Measurements from ENCODE around the gene LMTK3.

DNA sequence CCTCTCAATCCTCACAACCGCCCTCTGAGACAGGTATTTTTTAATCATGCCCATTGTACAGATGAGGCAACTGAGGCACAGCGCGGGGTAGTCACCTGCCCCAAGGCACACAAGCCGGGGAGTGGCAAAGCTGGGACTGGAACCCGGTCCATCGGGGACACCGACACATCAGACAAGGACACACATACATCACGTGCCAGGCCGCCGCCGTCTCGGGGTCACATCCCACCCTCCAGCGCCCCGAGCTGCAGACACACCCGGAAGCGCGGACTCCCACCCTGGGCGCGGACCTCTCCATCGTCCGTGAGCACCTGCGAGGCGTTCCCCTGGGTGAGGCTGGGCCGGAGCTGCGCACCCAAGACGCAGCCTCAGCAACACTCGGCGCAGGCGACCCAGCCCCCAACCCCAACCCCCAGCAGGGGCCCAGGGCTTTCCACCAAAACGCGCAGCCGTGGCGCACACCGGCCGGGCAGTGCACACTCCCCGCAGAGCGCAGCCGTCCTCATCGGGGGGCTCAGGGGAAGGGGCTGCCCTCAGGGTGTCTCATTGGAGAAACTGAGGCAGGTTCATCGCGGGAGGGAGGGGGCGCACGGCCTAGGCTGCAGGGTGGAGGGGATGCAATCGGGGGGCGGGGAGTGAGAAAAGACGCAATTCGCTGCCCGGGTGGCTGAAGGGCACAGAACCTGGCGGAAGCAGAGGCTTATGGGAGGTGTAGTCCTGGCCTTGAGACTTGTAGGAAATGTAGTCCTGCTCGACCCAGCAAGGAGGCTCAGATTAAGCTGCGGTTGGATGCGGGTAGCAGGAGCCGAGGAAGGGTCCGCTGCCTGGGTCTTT, 1.9 kb upstream of the LMTK3 start:
- TF ChIP-seq YY1 (IDR thresholded peaks at IDR 0.05; ENCODE audit: insufficient read depth, insufficient read length) (no peak), SUZ12 (IDR thresholded peaks at IDR 0.05; ENCODE audit: extremely low read depth, insufficient read depth, insufficient read length) (no peak)
